ENCODE data around the gene SLC13A2. TPM values are rescaled to one million over a fixed set of nuclear protein-coding genes. Genes with fewer than 3 reads are reported as not detected.

The SLC13A2 gene
- total and polyA plus RNA-seq, 9 of the 15 experiments (the other 6 are each of a cell fraction or from before 2014, with no cell fraction given): 0.13 TPM; not detected in 8

DNA sequence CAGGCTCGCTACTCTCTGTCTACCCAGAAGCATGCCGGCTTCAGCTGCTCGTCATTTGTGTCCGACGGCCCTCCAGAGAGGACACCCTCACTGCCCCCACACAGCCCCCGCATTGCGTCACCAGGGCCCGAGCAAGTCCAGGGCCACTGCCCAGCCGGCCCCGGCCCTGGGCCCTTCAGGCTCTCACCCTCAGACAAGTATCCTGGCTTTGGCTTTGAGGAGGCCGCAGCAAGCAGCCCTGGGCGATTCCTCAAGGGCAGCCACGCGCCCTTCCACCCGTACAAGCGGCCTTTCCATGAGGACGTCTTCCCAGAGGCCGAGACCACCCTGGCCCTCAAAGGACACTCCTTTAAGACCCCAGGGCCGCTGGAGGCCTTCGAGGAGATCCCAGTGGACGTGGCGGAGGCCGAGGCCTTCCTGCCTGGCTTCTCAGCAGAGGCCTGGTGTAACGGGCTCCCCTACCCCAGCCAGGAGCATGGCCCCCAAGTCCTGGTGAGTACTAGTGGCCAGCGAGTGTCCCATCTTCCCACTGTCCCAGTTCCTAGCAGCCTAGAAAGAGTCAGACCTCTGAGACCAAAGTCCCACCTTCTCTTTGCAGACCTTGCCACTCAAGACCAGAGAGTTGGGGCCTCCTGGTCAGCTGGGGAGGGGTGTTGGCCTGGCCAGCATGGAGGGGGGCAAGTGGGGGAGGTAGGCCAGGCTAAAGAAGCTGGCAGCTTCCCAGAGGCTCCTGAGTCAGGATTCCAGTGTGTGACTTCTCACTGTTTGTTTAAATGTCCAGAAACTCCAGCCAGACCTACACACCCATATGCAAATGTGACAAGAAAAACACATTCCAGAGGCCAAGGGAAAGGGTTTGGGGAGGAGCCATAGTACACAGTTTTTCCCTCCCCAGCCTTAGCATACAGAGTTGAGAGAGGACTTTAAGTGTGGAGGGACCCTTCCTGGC lies 51.3 kb downstream of the SLC13A2 start:
- DNase-seq (ENCODE audit: extremely low read depth in 1 of 4, low spot score in 3 of 4) (peak in 2 of 4 experiments; percentile 25 to 28), ATAC-seq (peak; percentile 23), FAIRE-seq (peak; percentile 46)
- H3K9ac ChIP-seq (ENCODE audit: insufficient read depth in 1 of 2, low read depth in 2 of 2, low read length in 2 of 2): peak overlapping the region in 1 of 2 experiments; percentile 2; a peak in 2 of 4 replicates
- peaks cover 8% of the 10 kb centered on the region for H3K9me3 ChIP-seq (replicated peaks; ENCODE audit: control insufficient read depth, insufficient read depth, low read depth, low read length)
- BruUV-seq (replicated peaks): no TSS peak
- H2AFZ ChIP-seq (ENCODE audit: low read depth, low read length): peak overlapping the region; percentile 58; the same call in 1 of the 2 replicates
- in situ Hi-C loops (cut with MboI): no loop called here
- peaks cover 29 to 58% of the 10 kb centered on the region in 2 experiments; a peak in 4 of 5 replicates for H3K4me1 ChIP-seq (replicated peaks in 1 of 2; ENCODE audit: control insufficient read depth in 2 of 2, insufficient read depth in 2 of 2, low read length in 2 of 2)
- H3K9me1 ChIP-seq (ENCODE audit: control insufficient read depth, insufficient read depth, low read length): no peaks in the 10 kb centered on the region
- no peaks in the 10 kb centered on the region for H3K36me3 ChIP-seq (ENCODE audit: control insufficient read depth, insufficient read depth, low read length)
- intact Hi-C loops (cut with micrococcal nuclease): no loop called here
- H3K27me3 ChIP-seq (ENCODE audit: control insufficient read depth in 2 of 2, insufficient read depth in 2 of 2, low read length in 2 of 2): peaks cover 3 to 17% of the 10 kb centered on the region in 2 experiments; a peak in 3 of 5 replicates
- no peak overlapping the region for H3K4me3 ChIP-seq
- POLR2A ChIA-PET: no interaction called here
- 53% methylated on average over 24 of the region's 25 CpGs for WGBS (ENCODE audit: insufficient coverage, low coverage, missing lambda C conversion rate)
- H4K20me1 ChIP-seq (replicated peaks; ENCODE audit: control insufficient read depth, insufficient read depth, low read length): no peaks in the 10 kb centered on the region
- CTCF ChIA-PET (ENCODE audit: low intra/inter-chr PET ratio): no interaction called here
- H3K27ac ChIP-seq (ENCODE audit: extremely low read depth, low read depth, low read length): no peak overlapping the region; the same call in 2 of the 3 replicates
- H3K4me2 ChIP-seq (ENCODE audit: insufficient read depth, low read length): no peak overlapping the region; the same call in 1 of the 2 replicates
- H3K79me2 ChIP-seq (ENCODE audit: control insufficient read depth, insufficient read depth, low read length): no peaks in the 10 kb centered on the region
- TF ChIP-seq, protein P1, sequence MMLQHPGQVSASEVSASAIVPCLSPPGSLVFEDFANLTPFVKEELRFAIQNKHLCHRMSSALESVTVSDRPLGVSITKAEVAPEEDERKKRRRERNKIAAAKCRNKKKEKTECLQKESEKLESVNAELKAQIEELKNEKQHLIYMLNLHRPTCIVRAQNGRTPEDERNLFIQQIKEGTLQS (IDR thresholded peaks at IDR 0.05): 0 out of 2 replicates have a peak, but pooled peaks have one; percentile 18
- TF ChIP-seq, protein P1 (CRISPR knock-in tag; conservative IDR thresholded peaks at IDR 0.05): no peak
- TF ChIP-seq POLR2H (tag; IDR thresholded peaks at IDR 0.05; ENCODE audit: low read depth) (no peak), NR1H2 (CRISPR knock-in tag; IDR thresholded peaks at IDR 0.05) (no peak)
- TF ChIP-seq, protein P2, sequence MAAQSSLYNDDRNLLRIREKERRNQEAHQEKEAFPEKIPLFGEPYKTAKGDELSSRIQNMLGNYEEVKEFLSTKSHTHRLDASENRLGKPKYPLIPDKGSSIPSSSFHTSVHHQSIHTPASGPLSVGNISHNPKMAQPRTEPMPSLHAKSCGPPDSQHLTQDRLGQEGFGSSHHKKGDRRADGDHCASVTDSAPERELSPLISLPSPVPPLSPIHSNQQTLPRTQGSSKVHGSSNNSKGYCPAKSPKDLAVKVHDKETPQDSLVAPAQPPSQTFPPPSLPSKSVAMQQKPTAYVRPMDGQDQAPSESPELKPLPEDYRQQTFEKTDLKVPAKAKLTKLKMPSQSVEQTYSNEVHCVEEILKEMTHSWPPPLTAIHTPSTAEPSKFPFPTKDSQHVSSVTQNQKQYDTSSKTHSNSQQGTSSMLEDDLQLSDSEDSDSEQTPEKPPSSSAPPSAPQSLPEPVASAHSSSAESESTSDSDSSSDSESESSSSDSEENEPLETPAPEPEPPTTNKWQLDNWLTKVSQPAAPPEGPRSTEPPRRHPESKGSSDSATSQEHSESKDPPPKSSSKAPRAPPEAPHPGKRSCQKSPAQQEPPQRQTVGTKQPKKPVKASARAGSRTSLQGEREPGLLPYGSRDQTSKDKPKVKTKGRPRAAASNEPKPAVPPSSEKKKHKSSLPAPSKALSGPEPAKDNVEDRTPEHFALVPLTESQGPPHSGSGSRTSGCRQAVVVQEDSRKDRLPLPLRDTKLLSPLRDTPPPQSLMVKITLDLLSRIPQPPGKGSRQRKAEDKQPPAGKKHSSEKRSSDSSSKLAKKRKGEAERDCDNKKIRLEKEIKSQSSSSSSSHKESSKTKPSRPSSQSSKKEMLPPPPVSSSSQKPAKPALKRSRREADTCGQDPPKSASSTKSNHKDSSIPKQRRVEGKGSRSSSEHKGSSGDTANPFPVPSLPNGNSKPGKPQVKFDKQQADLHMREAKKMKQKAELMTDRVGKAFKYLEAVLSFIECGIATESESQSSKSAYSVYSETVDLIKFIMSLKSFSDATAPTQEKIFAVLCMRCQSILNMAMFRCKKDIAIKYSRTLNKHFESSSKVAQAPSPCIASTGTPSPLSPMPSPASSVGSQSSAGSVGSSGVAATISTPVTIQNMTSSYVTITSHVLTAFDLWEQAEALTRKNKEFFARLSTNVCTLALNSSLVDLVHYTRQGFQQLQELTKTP (IDR thresholded peaks at IDR 0.05; ENCODE audit: low read depth in 1 of 2, partially characterized antibody in 2 of 2): no peak
- TF ChIP-seq, protein P3, sequence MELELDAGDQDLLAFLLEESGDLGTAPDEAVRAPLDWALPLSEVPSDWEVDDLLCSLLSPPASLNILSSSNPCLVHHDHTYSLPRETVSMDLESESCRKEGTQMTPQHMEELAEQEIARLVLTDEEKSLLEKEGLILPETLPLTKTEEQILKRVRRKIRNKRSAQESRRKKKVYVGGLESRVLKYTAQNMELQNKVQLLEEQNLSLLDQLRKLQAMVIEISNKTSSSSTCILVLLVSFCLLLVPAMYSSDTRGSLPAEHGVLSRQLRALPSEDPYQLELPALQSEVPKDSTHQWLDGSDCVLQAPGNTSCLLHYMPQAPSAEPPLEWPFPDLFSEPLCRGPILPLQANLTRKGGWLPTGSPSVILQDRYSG (tag; conservative IDR thresholded peaks at IDR 0.05; ENCODE audit: low read depth): no peak
